ENCODE data around the gene NSMF. TPM values are rescaled to one million over a fixed set of nuclear protein-coding genes. Genes with fewer than 3 reads are reported as not detected.

The NSMF gene
- total RNA-seq, 1 experiment from 2014 or later: 31.6 TPM

- intact Hi-C loops (cut with micrococcal nuclease; ENCODE audit: unreplicated experiment): no loop called here
- CTCF ChIA-PET: no interaction called here
- no TSS peak for BruUV-seq (replicated peaks)
- Mint-ChIP-seq H3K27ac (ENCODE audit: unreplicated experiment) (no peak overlapping the region), H3K36me3 (ENCODE audit: insufficient read depth, unreplicated experiment) (peaks cover 9% of the 10 kb centered on the region), H3K9me3 (ENCODE audit: low read depth, unreplicated experiment) (no peaks in the 10 kb centered on the region), H3K4me1 (ENCODE audit: low read depth, unreplicated experiment) (no peaks in the 10 kb centered on the region), H3K4me3 (ENCODE audit: low read depth, unreplicated experiment) (no peak overlapping the region), H3K27me3 (ENCODE audit: unreplicated experiment) (peaks cover 41% of the 10 kb centered on the region)
- TF ChIP-seq CTCF (IDR thresholded peaks at IDR 0.05; ENCODE audit: unreplicated experiment): no peak
- DNase-seq: no peak
These were observed 37.7 kb upstream of the NSMF start for GRCh38 chr9:137496601-137497375.

GRCh38 chr9:137494550-137495351 lies 35.6 kb upstream of the NSMF start:
- H3K4me3 Mint-ChIP-seq (ENCODE audit: low read depth, unreplicated experiment): no peak overlapping the region
- TF ChIP-seq CTCF (IDR thresholded peaks at IDR 0.05; ENCODE audit: unreplicated experiment): no peak
- H3K36me3 Mint-ChIP-seq (ENCODE audit: insufficient read depth, unreplicated experiment): peaks cover under 1% of the 10 kb centered on the region
- BruUV-seq (replicated peaks): no TSS peak
- H3K27me3 Mint-ChIP-seq (ENCODE audit: unreplicated experiment): peaks cover 41% of the 10 kb centered on the region
- no peak overlapping the region for H3K27ac Mint-ChIP-seq (ENCODE audit: unreplicated experiment)
- intact Hi-C loops (cut with micrococcal nuclease; ENCODE audit: unreplicated experiment): no loop called here
- peaks cover 3% of the 10 kb centered on the region for H3K9me3 Mint-ChIP-seq (ENCODE audit: low read depth, unreplicated experiment)
- no peak for DNase-seq
- no peaks in the 10 kb centered on the region for H3K4me1 Mint-ChIP-seq (ENCODE audit: low read depth, unreplicated experiment)
- CTCF ChIA-PET: no interaction called here

GRCh38 chr9:137494104-137494544 lies 35.0 kb upstream of the NSMF start:
- peaks cover 41% of the 10 kb centered on the region for H3K27me3 Mint-ChIP-seq (ENCODE audit: unreplicated experiment)
- CTCF ChIA-PET: no interaction called here
- no peaks in the 10 kb centered on the region for H3K4me1 Mint-ChIP-seq (ENCODE audit: low read depth, unreplicated experiment)
- H3K27ac Mint-ChIP-seq (ENCODE audit: unreplicated experiment): no peak overlapping the region
- no peak for TF ChIP-seq CTCF (IDR thresholded peaks at IDR 0.05; ENCODE audit: unreplicated experiment)
- intact Hi-C loops (cut with micrococcal nuclease; ENCODE audit: unreplicated experiment): no loop called here
- BruUV-seq (replicated peaks): no TSS peak
- H3K36me3 Mint-ChIP-seq (ENCODE audit: insufficient read depth, unreplicated experiment): no peaks in the 10 kb centered on the region
- no peak overlapping the region for H3K4me3 Mint-ChIP-seq (ENCODE audit: low read depth, unreplicated experiment)
- H3K9me3 Mint-ChIP-seq (ENCODE audit: low read depth, unreplicated experiment): peaks cover 3% of the 10 kb centered on the region
- DNase-seq: no peak

- DNase-seq: no peak
- Mint-ChIP-seq H3K4me3 (ENCODE audit: low read depth, unreplicated experiment) (no peak overlapping the region), H3K9me3 (ENCODE audit: low read depth, unreplicated experiment) (peaks cover 3% of the 10 kb centered on the region), H3K4me1 (ENCODE audit: low read depth, unreplicated experiment) (no peaks in the 10 kb centered on the region), H3K36me3 (ENCODE audit: insufficient read depth, unreplicated experiment) (no peaks in the 10 kb centered on the region), H3K27me3 (ENCODE audit: unreplicated experiment) (peaks cover 41% of the 10 kb centered on the region), H3K27ac (ENCODE audit: unreplicated experiment) (no peak overlapping the region)
- CTCF ChIA-PET: no interaction called here
- no peak for TF ChIP-seq CTCF (IDR thresholded peaks at IDR 0.05; ENCODE audit: unreplicated experiment)
- intact Hi-C loops (cut with micrococcal nuclease; ENCODE audit: unreplicated experiment): no loop called here
- no TSS peak for BruUV-seq (replicated peaks)
These were observed 34.4 kb upstream of the NSMF start for GRCh38 chr9:137493364-137494103.
